ENCODE data around the gene GPR137.

DNA sequence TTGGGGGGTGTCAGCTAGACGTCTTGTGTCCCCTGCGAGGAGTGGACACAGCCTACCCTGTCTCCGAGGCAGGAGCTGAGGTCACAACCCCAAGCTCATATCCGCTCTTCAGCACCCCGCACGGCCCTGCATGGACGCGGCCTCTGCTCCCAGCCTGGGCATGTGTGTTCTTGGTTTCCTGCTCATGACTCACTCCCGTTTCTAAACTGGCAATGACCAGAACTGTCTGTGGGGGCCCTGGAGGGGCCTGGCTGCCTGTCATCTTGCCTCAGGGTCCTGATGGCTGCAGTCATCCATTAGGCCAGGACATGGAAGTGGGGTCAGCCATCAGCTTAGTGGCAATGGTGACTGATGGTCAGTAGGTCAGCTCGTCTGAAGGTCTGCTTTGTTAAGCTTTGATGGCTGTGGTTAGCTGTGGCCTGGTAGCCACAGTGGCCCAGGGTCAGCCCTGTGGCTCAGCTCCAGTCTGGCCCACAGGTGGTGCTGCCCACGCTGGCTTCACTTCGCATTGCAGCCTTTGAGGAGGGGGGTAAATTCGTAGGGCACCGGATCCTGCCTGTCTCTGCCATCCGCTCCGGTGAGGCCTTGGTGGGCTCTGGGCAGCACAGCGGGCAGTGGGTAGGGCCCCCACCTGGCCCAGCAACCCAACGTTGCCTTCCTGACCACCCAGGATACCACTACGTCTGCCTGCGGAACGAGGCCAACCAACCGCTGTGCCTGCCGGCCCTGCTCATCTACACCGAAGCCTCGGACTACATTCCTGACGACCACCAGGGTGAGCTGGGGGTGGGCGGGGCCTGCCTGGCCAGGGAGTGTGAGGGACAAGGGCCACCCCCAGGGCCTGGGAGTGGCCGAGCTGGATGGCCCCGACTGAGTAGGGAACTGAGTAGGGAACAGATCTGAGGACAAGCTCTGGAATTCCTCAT, 22.4 kb upstream of the GPR137 start:
- TF ChIP-seq FOXM1 (IDR thresholded peaks at IDR 0.05; ENCODE audit: borderline replicate concordance, low read depth): no peak
- no peak for TF ChIP-seq RAD21 (IDR thresholded peaks at IDR 0.05; ENCODE audit: low read depth)
- TF ChIP-seq, protein P1, sequence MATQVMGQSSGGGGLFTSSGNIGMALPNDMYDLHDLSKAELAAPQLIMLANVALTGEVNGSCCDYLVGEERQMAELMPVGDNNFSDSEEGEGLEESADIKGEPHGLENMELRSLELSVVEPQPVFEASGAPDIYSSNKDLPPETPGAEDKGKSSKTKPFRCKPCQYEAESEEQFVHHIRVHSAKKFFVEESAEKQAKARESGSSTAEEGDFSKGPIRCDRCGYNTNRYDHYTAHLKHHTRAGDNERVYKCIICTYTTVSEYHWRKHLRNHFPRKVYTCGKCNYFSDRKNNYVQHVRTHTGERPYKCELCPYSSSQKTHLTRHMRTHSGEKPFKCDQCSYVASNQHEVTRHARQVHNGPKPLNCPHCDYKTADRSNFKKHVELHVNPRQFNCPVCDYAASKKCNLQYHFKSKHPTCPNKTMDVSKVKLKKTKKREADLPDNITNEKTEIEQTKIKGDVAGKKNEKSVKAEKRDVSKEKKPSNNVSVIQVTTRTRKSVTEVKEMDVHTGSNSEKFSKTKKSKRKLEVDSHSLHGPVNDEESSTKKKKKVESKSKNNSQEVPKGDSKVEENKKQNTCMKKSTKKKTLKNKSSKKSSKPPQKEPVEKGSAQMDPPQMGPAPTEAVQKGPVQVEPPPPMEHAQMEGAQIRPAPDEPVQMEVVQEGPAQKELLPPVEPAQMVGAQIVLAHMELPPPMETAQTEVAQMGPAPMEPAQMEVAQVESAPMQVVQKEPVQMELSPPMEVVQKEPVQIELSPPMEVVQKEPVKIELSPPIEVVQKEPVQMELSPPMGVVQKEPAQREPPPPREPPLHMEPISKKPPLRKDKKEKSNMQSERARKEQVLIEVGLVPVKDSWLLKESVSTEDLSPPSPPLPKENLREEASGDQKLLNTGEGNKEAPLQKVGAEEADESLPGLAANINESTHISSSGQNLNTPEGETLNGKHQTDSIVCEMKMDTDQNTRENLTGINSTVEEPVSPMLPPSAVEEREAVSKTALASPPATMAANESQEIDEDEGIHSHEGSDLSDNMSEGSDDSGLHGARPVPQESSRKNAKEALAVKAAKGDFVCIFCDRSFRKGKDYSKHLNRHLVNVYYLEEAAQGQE (IDR thresholded peaks at IDR 0.05; ENCODE audit: low read depth): no peak
- TF ChIP-seq, protein P2, sequence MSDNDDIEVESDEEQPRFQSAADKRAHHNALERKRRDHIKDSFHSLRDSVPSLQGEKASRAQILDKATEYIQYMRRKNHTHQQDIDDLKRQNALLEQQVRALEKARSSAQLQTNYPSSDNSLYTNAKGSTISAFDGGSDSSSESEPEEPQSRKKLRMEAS (IDR thresholded peaks at IDR 0.05): no peak
- no peak for TF ChIP-seq CREB1 (IDR thresholded peaks at IDR 0.05; ENCODE audit: low read depth)
- no peak for TF ChIP-seq TAF1 (IDR thresholded peaks at IDR 0.05; ENCODE audit: low read depth)
- TF ChIP-seq EP300 (IDR thresholded peaks at IDR 0.05; ENCODE audit: borderline replicate concordance): no peak
- TF ChIP-seq TEAD4 (IDR thresholded peaks at IDR 0.05): no peak
- TF ChIP-seq, protein P3, sequence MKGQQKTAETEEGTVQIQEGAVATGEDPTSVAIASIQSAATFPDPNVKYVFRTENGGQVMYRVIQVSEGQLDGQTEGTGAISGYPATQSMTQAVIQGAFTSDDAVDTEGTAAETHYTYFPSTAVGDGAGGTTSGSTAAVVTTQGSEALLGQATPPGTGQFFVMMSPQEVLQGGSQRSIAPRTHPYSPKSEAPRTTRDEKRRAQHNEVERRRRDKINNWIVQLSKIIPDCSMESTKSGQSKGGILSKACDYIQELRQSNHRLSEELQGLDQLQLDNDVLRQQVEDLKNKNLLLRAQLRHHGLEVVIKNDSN (IDR thresholded peaks at IDR 0.05): no peak
